HUES64 (cell line): ENCODE results near the gene COMMD10.

Experiments
- H3K27ac ChIP-seq: 2 replicates; pipeline ENCODE4 v1.7.0; 2013; ENCODE audit warnings: low read depth, low read length, inconsistent platforms
- H3K27me3 ChIP-seq: 2 replicates; pipeline ENCODE4 v1.6.1; 2013; ENCODE audit warnings: mild to moderate bottlenecking, low read length; ENCODE audit not compliant: insufficient read depth
- H3K36me3 ChIP-seq: 2 replicates; pipeline ENCODE4 v1.6.1; 2013; ENCODE audit warnings: mild to moderate bottlenecking, low read length; ENCODE audit not compliant: insufficient read depth
- H3K4me1 ChIP-seq: 2 replicates; pipeline ENCODE4 v1.6.1; 2013; ENCODE audit warnings: mild to moderate bottlenecking, low read length, moderate library complexity; ENCODE audit not compliant: insufficient read depth
- H3K4me3 ChIP-seq: 2 replicates; pipeline ENCODE4 v1.5.1; 2013; ENCODE audit warnings: mild to moderate bottlenecking, low read length, moderate library complexity
- H3K9ac ChIP-seq: 2 replicates; pipeline ENCODE4 v1.6.1; 2013; ENCODE audit warnings: mild to moderate bottlenecking, low read depth, low read length
- H3K9me3 ChIP-seq: 2 replicates; pipeline ENCODE4 v1.6.1; 2013; ENCODE audit warnings: low read depth, low read length; ENCODE audit not compliant: insufficient read depth
- WGBS: fragments of 150-250, 120-280 bp; methylation state at CpG from one replicate; pipeline ENCODE4 v1.1.7; 2013; ENCODE audit warnings: missing lambda C conversion rate; 5-methylcytosine and 5-hydroxymethylcytosine counted together

The COMMD10 gene

GRCh38 chr5:116292321-116292720 lies 207.5 kb downstream of the COMMD10 start:
- Histone ChIP-seq H3K9ac (no peak overlapping the region), H3K4me3 (no peak overlapping the region), H3K9me3 (no peaks in the 10 kb centered on the region), H3K4me1 (0 out of 2 replicates have a peak, but pooled peaks cover 3% of the 10 kb centered on the region), H3K27ac (no peak overlapping the region), H3K27me3 (no peaks in the 10 kb centered on the region), H3K36me3 (no peaks in the 10 kb centered on the region)
- 97% methylated on average over 4 of the region's 4 CpGs for WGBS

GRCh38 chr5:116296335-116297072 lies 211.7 kb downstream of the COMMD10 start:
- H3K36me3 ChIP-seq, result peaks cover 6% of the 10 kb centered on the region; the same call in 1 of the 2 replicates
- no peak overlapping the region for H3K9ac ChIP-seq
- H3K9me3 ChIP-seq, result no peaks in the 10 kb centered on the region
- H3K4me3 ChIP-seq, result no peak overlapping the region
- 93% methylated on average over 4 of the region's 4 CpGs for WGBS
- H3K27me3 ChIP-seq, result no peaks in the 10 kb centered on the region
- no peak overlapping the region for H3K27ac ChIP-seq
- H3K4me1 ChIP-seq, result 0 out of 2 replicates have a peak, but pooled peaks cover 3% of the 10 kb centered on the region

- 92% methylated on average over 5 of the region's 5 CpGs for WGBS
- 0 out of 2 replicates have a peak, but pooled peaks cover 2% of the 10 kb centered on the region for H3K4me1 ChIP-seq
These were observed 212.5 kb downstream of the COMMD10 start for GRCh38 chr5:116297296-116297814.

GRCh38 chr5:116299746-116300640 lies 215.2 kb downstream of the COMMD10 start:
- WGBS, result 92% methylated on average over 2 of the region's 2 CpGs
- no peak overlapping the region for H3K4me3 ChIP-seq
- no peak overlapping the region for H3K27ac ChIP-seq
- H3K9me3 ChIP-seq, result no peaks in the 10 kb centered on the region
- no peak overlapping the region for H3K9ac ChIP-seq
- H3K36me3 ChIP-seq, result peaks cover 10% of the 10 kb centered on the region
- no peaks in the 10 kb centered on the region for H3K27me3 ChIP-seq
- peaks cover 8% of the 10 kb centered on the region; the same call in 1 of the 2 replicates for H3K4me1 ChIP-seq

More at GRCh38 chr5:116297296-116297814, 212.5 kb downstream of the COMMD10 start:
- Histone ChIP-seq H3K9me3 (no peaks in the 10 kb centered on the region), H3K27me3 (no peaks in the 10 kb centered on the region), H3K27ac (no peak overlapping the region), H3K4me3 (no peak overlapping the region), H3K36me3 (peaks cover 6% of the 10 kb centered on the region; the same call in 1 of the 2 replicates), H3K9ac (no peak overlapping the region)

GRCh38 chr5:116301110-116301509 lies 216.3 kb downstream of the COMMD10 start:
- Histone ChIP-seq H3K36me3 (peaks cover 15% of the 10 kb centered on the region), H3K27ac (no peak overlapping the region), H3K27me3 (no peaks in the 10 kb centered on the region), H3K4me3 (no peak overlapping the region), H3K9me3 (no peaks in the 10 kb centered on the region), H3K9ac (no peak overlapping the region), H3K4me1 (peaks cover 8% of the 10 kb centered on the region; the same call in 1 of the 2 replicates)
- 95% methylated on average over 1 of the region's 1 CpG for WGBS

- Histone ChIP-seq H3K9ac (no peak overlapping the region), H3K4me1 (peaks cover 8% of the 10 kb centered on the region; the same call in 1 of the 2 replicates), H3K27me3 (no peaks in the 10 kb centered on the region), H3K9me3 (peaks cover 8% of the 10 kb centered on the region), H3K27ac (no peak overlapping the region), H3K4me3 (no peak overlapping the region), H3K36me3 (peaks cover 16% of the 10 kb centered on the region)
- WGBS, result 87% methylated on average over 1 of the region's 1 CpG
These were observed 218.5 kb downstream of the COMMD10 start for GRCh38 chr5:116303340-116303739.

- H3K9me3 ChIP-seq, result peaks cover 12% of the 10 kb centered on the region
- H3K27ac ChIP-seq, result no peak overlapping the region
- peaks cover 13% of the 10 kb centered on the region for H3K36me3 ChIP-seq
- peaks cover 8% of the 10 kb centered on the region; the same call in 1 of the 2 replicates for H3K4me1 ChIP-seq
- H3K4me3 ChIP-seq, result no peak overlapping the region
- H3K9ac ChIP-seq, result no peak overlapping the region
- 85% methylated on average over 2 of the region's 4 CpGs for WGBS
- H3K27me3 ChIP-seq, result no peaks in the 10 kb centered on the region
These were observed 219.0 kb downstream of the COMMD10 start for GRCh38 chr5:116303810-116304209.

- 91% methylated on average over 1 of the region's 1 CpG for WGBS
- H3K36me3 ChIP-seq, result peaks cover 13% of the 10 kb centered on the region
- H3K4me1 ChIP-seq, result peaks cover 8% of the 10 kb centered on the region; the same call in 1 of the 2 replicates
- H3K9ac ChIP-seq, result no peak overlapping the region
- H3K4me3 ChIP-seq, result no peak overlapping the region
- no peaks in the 10 kb centered on the region for H3K27me3 ChIP-seq
- H3K27ac ChIP-seq, result no peak overlapping the region
- peaks cover 18% of the 10 kb centered on the region for H3K9me3 ChIP-seq
These were observed 221.1 kb downstream of the COMMD10 start for GRCh38 chr5:116305899-116306298.

- no peak overlapping the region for H3K9ac ChIP-seq
- 90% methylated on average over 2 of the region's 2 CpGs for WGBS
These were observed 222.0 kb downstream of the COMMD10 start for GRCh38 chr5:116306846-116307245.

GRCh38 chr5:116308391-116308790 lies 223.6 kb downstream of the COMMD10 start:
- Histone ChIP-seq H3K27ac (no peak overlapping the region), H3K4me1 (peaks cover 7% of the 10 kb centered on the region; the same call in 1 of the 2 replicates), H3K4me3 (no peak overlapping the region), H3K9ac (no peak overlapping the region), H3K27me3 (no peaks in the 10 kb centered on the region), H3K9me3 (peaks cover 18% of the 10 kb centered on the region), H3K36me3 (peaks cover 13% of the 10 kb centered on the region)
- 86% methylated on average over 1 of the region's 3 CpGs for WGBS

More at GRCh38 chr5:116306846-116307245, 222.0 kb downstream of the COMMD10 start:
- H3K4me1 ChIP-seq, result peaks cover 8% of the 10 kb centered on the region; the same call in 1 of the 2 replicates
- no peak overlapping the region for H3K4me3 ChIP-seq
- H3K27me3 ChIP-seq, result no peaks in the 10 kb centered on the region
- H3K9me3 ChIP-seq, result peaks cover 18% of the 10 kb centered on the region
- peaks cover 13% of the 10 kb centered on the region for H3K36me3 ChIP-seq
- H3K27ac ChIP-seq, result no peak overlapping the region

GRCh38 chr5:116313366-116313765 lies 228.5 kb downstream of the COMMD10 start:
- H3K27ac ChIP-seq, result no peak overlapping the region
- H3K9ac ChIP-seq, result no peak overlapping the region
- H3K27me3 ChIP-seq, result no peaks in the 10 kb centered on the region

More at GRCh38 chr5:116313366-116313765, 228.5 kb downstream of the COMMD10 start:
- no peaks in the 10 kb centered on the region for H3K36me3 ChIP-seq
- H3K4me1 ChIP-seq, result no peaks in the 10 kb centered on the region
- H3K4me3 ChIP-seq, result no peak overlapping the region
- peaks cover 11% of the 10 kb centered on the region for H3K9me3 ChIP-seq
